Esophagus muscularis mucosa (tissue), 3 donors: Measurements from ENCODE around the gene POLQ.

Experiments
- POLR2A ChIP-seq: fragments of 450-650 bp; IDR thresholded peaks from one replicate; pipeline ENCODE4 v1.6.1; 2017; ENCODE audit warnings: antibody characterized with exemption, moderate library complexity, mild to moderate bottlenecking, low read depth
- TF ChIP-seq, protein P1 (sequence below), 3 experiments: fragments of 200-600 bp in 2 of 3; fragments of 450-650 bp in 1 of 3; sonication (generic) in 2 of 3; IDR thresholded peaks; one replicate each; pipeline ENCODE4 v1.5.1; 2017 to 2019; ENCODE audit warnings: antibody characterized with exemption in 3 of 3, mild to moderate bottlenecking in 2 of 3, moderate library complexity in 1 of 3

DNA sequence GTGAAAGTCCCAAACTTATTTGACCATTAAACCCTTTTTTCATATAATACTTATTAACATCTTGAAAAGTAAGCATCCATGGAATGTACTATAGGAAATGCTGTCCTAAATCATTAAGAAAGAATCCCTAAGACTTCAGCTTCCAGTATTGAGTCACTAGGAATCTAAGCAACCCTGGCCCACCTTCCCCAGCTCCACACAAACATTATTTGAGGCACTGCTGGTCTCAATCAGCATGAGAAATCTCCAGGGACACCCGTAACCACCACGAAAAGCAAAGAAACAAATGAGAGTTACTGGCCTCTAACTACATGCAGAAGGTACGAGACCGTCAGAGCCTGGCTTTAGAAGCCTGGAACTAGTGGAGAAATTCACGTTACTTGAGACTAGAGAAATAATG, 68.2 kb downstream of the POLQ start:
- TF ChIP-seq, protein P1, sequence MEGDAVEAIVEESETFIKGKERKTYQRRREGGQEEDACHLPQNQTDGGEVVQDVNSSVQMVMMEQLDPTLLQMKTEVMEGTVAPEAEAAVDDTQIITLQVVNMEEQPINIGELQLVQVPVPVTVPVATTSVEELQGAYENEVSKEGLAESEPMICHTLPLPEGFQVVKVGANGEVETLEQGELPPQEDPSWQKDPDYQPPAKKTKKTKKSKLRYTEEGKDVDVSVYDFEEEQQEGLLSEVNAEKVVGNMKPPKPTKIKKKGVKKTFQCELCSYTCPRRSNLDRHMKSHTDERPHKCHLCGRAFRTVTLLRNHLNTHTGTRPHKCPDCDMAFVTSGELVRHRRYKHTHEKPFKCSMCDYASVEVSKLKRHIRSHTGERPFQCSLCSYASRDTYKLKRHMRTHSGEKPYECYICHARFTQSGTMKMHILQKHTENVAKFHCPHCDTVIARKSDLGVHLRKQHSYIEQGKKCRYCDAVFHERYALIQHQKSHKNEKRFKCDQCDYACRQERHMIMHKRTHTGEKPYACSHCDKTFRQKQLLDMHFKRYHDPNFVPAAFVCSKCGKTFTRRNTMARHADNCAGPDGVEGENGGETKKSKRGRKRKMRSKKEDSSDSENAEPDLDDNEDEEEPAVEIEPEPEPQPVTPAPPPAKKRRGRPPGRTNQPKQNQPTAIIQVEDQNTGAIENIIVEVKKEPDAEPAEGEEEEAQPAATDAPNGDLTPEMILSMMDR (IDR thresholded peaks at IDR 0.05): no peak
- TF ChIP-seq POLR2A: no peak
